Right renal pelvis (tissue), 4 donors: Measurements from ENCODE around the gene TSPAN1. TPM values are rescaled to one million over a fixed set of nuclear protein-coding genes. Genes with fewer than 3 reads are reported as not detected.
A peak's percentile ranks its signal among the peaks of the same experiment; 100 is the strongest.
"Not testable (repeated sequence)": the region's sequence is repeated elsewhere in the genome, so short reads cannot be mapped to it uniquely, and the experiment has no call there.

Experiments used
- DNase-seq, 4 donors: peaks; one replicate each; pipeline ENCODE4 v3.0.0-alpha.2; 2013; ENCODE audit warnings: low read depth in 4 of 4, low spot score in 3 of 4, missing footprints in 1 of 4
- polyA plus RNA-seq, 4 donors: library from polyadenylated mRNA; unstranded; fragments of 120-200 nt; gene quantifications; one replicate each; pipeline ENCODE4 v1.2.1, GENCODE V29; 2013; ENCODE audit not compliant: insufficient read length in 4 of 4

Gene TSPAN1
- polyA plus RNA-seq, 4 donors = 66.9 to 88.0 (median 82.3) TPM

- DNase-seq = no peak
These were observed 36.2 kb downstream of the TSPAN1 start for GRCh38 chr1:46211051-46211450.

- no peak for DNase-seq
These were observed 40.6 kb downstream of the TSPAN1 start for GRCh38 chr1:46215504-46215903.

GRCh38 chr1:46218443-46218842 lies 43.6 kb downstream of the TSPAN1 start:
- DNase-seq = no peak

- no peak for DNase-seq
These were observed 44.9 kb downstream of the TSPAN1 start for GRCh38 chr1:46219551-46220520.

GRCh38 chr1:46220808-46221207 lies 45.9 kb downstream of the TSPAN1 start:
- no peak for DNase-seq

- no peak for DNase-seq
These were observed 46.9 kb downstream of the TSPAN1 start for GRCh38 chr1:46221749-46222148.

- not testable (repeated sequence) for DNase-seq
These were observed 48.2 kb downstream of the TSPAN1 start for GRCh38 chr1:46223055-46223454.

- peak in 2 of 4 donors; percentile 69 to 71 for DNase-seq
These were observed 48.6 kb downstream of the TSPAN1 start for GRCh38 chr1:46223472-46223943.

- no peak for DNase-seq
These were observed 50.1 kb downstream of the TSPAN1 start for GRCh38 chr1:46224966-46225365.

GRCh38 chr1:46231231-46231630 lies 56.3 kb downstream of the TSPAN1 start:
- DNase-seq = not testable (repeated sequence)

Other genes with a start within 250 kb of the TSPAN1 start
- 10 to 100 TPM; 22.7 to 34.6 (median 30.9) TPM for gene PIK3R3, start 42.5 kb upstream of the TSPAN1 start, polyA plus RNA-seq
- gene P3R3URF, start 1.4 kb downstream of the TSPAN1 start, polyA plus RNA-seq = not detected
- gene POMGNT1, start 23.3 kb downstream of the TSPAN1 start, polyA plus RNA-seq = 10 to 100 TPM; 77.1 to 85.1 (median 80.1) TPM
- gene LURAP1, start 28.2 kb downstream of the TSPAN1 start, polyA plus RNA-seq = 1 to 10 TPM; 3.3 to 3.7 (median 3.5) TPM
- gene RAD54L, start 72.7 kb downstream of the TSPAN1 start, polyA plus RNA-seq = 10 to 100 TPM; 10.1 to 15.4 (median 11.1) TPM
- 100 to 1,000 TPM in 1 of 4 donors, 10 to 100 TPM in 3; 83.4 to 103 (median 87.0) TPM for gene LRRC41, start 128.5 kb downstream of the TSPAN1 start, polyA plus RNA-seq
- 100 to 1,000 TPM; 360 to 415 (median 370) TPM for gene UQCRH, start 128.6 kb downstream of the TSPAN1 start, polyA plus RNA-seq
- 10 to 100 TPM; 25.6 to 26.0 (median 25.8) TPM for gene NSUN4, start 165.7 kb downstream of the TSPAN1 start, polyA plus RNA-seq
- 10 to 100 TPM; 17.7 to 26.6 (median 20.7) TPM for gene FAAH, start 219.2 kb downstream of the TSPAN1 start, polyA plus RNA-seq